Keratinocyte (primary cell): ENCODE results near the gene SPATA12. TPM values are rescaled to one million over a fixed set of nuclear protein-coding genes. Genes with fewer than 3 reads are reported as not detected.

Experiments
- DNase-seq: peaks from one replicate; pipeline ENCODE4 v3.0.0-alpha.2; 2011; ENCODE audit warnings: low read depth, missing footprints, low spot score
- FAIRE-seq: peaks from 2 replicates; lab custom pipeline; 2011; peaks lifted over from hg19 to GRCh38; lab: Jason Lieb, UNC
- H2AFZ ChIP-seq: 2 replicates; pipeline ENCODE4 v1.6.0; 2012; ENCODE audit warnings: low read length, control low read depth, inconsistent platforms; ENCODE audit not compliant: control insufficient read depth
- H3K27ac ChIP-seq: 2 replicates; pipeline ENCODE4 v1.5.1; 2011; ENCODE audit warnings: low read length; ENCODE audit not compliant: control insufficient read depth, insufficient read depth
- H3K27me3 ChIP-seq: 3 replicates; pipeline ENCODE4 v1.6.0; 2011; ENCODE audit warnings: low read length; ENCODE audit not compliant: control insufficient read depth, insufficient read depth; ENCODE audit errors: extremely low read depth
- H3K36me3 ChIP-seq, 2 experiments: 2 replicates in 1 of 2; 3 replicates in 1 of 2; pipeline ENCODE4 v1.5.1; 2011; ENCODE audit warnings: low read length in 2 of 2, mild to moderate bottlenecking in 1 of 2; ENCODE audit not compliant: control insufficient read depth in 2 of 2, insufficient read depth in 2 of 2; ENCODE audit errors: extremely low read depth in 1 of 2
- H3K4me1 ChIP-seq: 3 replicates; pipeline ENCODE4 v1.5.1; 2011; ENCODE audit warnings: low read length; ENCODE audit not compliant: control insufficient read depth, insufficient read depth; ENCODE audit errors: extremely low read depth
- H3K4me2 ChIP-seq: 3 replicates; pipeline ENCODE4 v1.6.0; 2011; ENCODE audit warnings: low read depth, low read length; ENCODE audit not compliant: control insufficient read depth, insufficient read depth; ENCODE audit errors: extremely low read depth
- H3K4me3 ChIP-seq, 3 experiments: fragments of 200-600 bp in 1 of 3; sonication (generic) in 1 of 3; 2 replicates in 2 of 3; 3 replicates in 1 of 3; pipeline ENCODE4 v1.5.1; 2011 to 2016; ENCODE audit warnings: low read length in 3 of 3, mild to moderate bottlenecking in 3 of 3, control low read depth in 2 of 3, inconsistent platforms in 1 of 3, low read depth in 1 of 3, mixed read lengths in 1 of 3, mixed run types in 1 of 3, moderate library complexity in 1 of 3; ENCODE audit not compliant: control insufficient read depth in 2 of 3, insufficient read depth in 2 of 3; ENCODE audit errors: extremely low read depth in 1 of 3
- H3K79me2 ChIP-seq: 2 replicates; pipeline ENCODE4 v1.6.0; 2012; ENCODE audit warnings: low read length; ENCODE audit not compliant: control insufficient read depth, insufficient read depth
- H3K9ac ChIP-seq: 3 replicates; pipeline ENCODE4 v1.6.0; 2011; ENCODE audit warnings: low read length; ENCODE audit not compliant: control insufficient read depth, insufficient read depth; ENCODE audit errors: extremely low read depth
- H3K9me1 ChIP-seq: 3 replicates; pipeline ENCODE4 v1.6.0; 2011; ENCODE audit warnings: low read length; ENCODE audit not compliant: control insufficient read depth, insufficient read depth; ENCODE audit errors: extremely low read depth
- H3K9me3 ChIP-seq: 2 replicates; pipeline ENCODE4 v1.5.1; 2012; ENCODE audit warnings: low read depth, low read length; ENCODE audit not compliant: control insufficient read depth
- H4K20me1 ChIP-seq: 3 replicates; pipeline ENCODE4 v1.6.0; 2011; ENCODE audit warnings: low read length; ENCODE audit not compliant: control insufficient read depth, insufficient read depth; ENCODE audit errors: extremely low read depth
- EZH2 ChIP-seq: IDR thresholded peaks from one replicate; pipeline ENCODE4 v1.6.1; 2012; ENCODE audit warnings: inconsistent platforms, mild to moderate bottlenecking, low read length, moderate library complexity
- dilution Hi-C: fragments of 300-500 bp; cut with MboI; formaldehyde crosslinking; loops from one replicate; pipeline ENCODE4 v1.7.0; 2020; ENCODE audit warnings: low sequenced_read_pairs; ENCODE audit not compliant: extremely low pct_ligation_motif_present
- polyA plus RNA-seq, 5 experiments: library from polyadenylated mRNA; depleted of rRNA in 3 of 5; stranded (reverse) in 3 of 5; stranded (forward) in 1 of 5; unstranded in 1 of 5; fragments of >200 nt; gene quantifications; 1 replicate in 1 of 5; 2 replicates in 3 of 5; 3 replicates in 1 of 5; pipeline versions ENCODE4 v1.2.1 to v1.2.3, GENCODE V29; 2011 to 2012; ENCODE audit warnings: missing spikeins in 2 of 5, low read depth in 1 of 5, low replicate concordance in 1 of 5
- TF ChIP-seq, protein P1 (sequence below), 3 experiments: IDR thresholded peaks in 1 of 3; conservative IDR thresholded peaks in 1 of 3; optimal IDR thresholded peaks in 1 of 3; 2 replicates in 2 of 3; 3 replicates in 1 of 3; pipeline versions ENCODE3 to v1.5.1; 2011; ENCODE audit warnings: low read length in 3 of 3, mild to moderate bottlenecking in 3 of 3, moderate library complexity in 2 of 3, control low read depth in 1 of 3, inconsistent platforms in 1 of 3; ENCODE audit not compliant: insufficient read depth in 2 of 3; ENCODE audit errors: extremely low read depth in 1 of 3

SPATA12 gene
- polyA plus RNA-seq, 1 donor (not counting 4 experiments of a cell fraction or from before 2014, with no cell fraction given): 0.08 TPM

DNA sequence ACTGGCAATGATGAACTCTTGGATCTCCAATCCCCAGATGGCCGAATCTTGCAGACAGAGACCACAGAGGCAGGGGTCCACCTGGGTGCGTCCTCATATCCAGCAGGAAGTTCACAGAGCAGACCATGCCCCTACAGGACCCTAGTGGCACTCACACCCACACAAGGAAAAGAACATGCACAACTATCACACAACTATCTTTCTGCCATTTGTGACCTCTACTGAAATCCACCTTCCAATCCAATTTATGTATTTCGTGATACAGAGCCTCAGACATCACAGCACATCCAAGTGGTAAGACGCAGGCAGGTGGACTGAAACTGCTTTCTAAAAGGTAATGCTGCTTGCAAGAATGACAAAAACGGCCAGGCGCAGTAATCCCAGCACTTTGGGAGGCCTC lies 44.6 kb upstream of the SPATA12 start:
- no peak overlapping the region for H3K4me2 ChIP-seq
- H3K9me1 ChIP-seq: no peaks in the 10 kb centered on the region
- no peak overlapping the region for H2AFZ ChIP-seq
- H4K20me1 ChIP-seq: no peaks in the 10 kb centered on the region
- H3K79me2 ChIP-seq: no peaks in the 10 kb centered on the region
- no peak for TF ChIP-seq EZH2
- TF ChIP-seq, protein P1, sequence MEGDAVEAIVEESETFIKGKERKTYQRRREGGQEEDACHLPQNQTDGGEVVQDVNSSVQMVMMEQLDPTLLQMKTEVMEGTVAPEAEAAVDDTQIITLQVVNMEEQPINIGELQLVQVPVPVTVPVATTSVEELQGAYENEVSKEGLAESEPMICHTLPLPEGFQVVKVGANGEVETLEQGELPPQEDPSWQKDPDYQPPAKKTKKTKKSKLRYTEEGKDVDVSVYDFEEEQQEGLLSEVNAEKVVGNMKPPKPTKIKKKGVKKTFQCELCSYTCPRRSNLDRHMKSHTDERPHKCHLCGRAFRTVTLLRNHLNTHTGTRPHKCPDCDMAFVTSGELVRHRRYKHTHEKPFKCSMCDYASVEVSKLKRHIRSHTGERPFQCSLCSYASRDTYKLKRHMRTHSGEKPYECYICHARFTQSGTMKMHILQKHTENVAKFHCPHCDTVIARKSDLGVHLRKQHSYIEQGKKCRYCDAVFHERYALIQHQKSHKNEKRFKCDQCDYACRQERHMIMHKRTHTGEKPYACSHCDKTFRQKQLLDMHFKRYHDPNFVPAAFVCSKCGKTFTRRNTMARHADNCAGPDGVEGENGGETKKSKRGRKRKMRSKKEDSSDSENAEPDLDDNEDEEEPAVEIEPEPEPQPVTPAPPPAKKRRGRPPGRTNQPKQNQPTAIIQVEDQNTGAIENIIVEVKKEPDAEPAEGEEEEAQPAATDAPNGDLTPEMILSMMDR (optimal IDR thresholded peaks at IDR 0.05 in 1 of 3, IDR thresholded peaks at IDR 0.05 in 1 of 3, conservative IDR thresholded peaks at IDR 0.05 in 1 of 3; ENCODE audit: extremely low read depth in 1 of 3, insufficient read depth in 2 of 3, low read length in 3 of 3): no peak
- H3K4me1 ChIP-seq: peaks cover 22% of the 10 kb centered on the region
- H3K27me3 ChIP-seq: no peaks in the 10 kb centered on the region
- DNase-seq: no peak
- no peaks in the 10 kb centered on the region for H3K9me3 ChIP-seq
- dilution Hi-C loops: no loop called here
- H3K27ac ChIP-seq: no peak overlapping the region
- no peak for FAIRE-seq
- H3K9ac ChIP-seq: no peak overlapping the region
- H3K36me3 ChIP-seq: no peaks in the 10 kb centered on the region
- H3K4me3 ChIP-seq: no peak overlapping the region

DNA sequence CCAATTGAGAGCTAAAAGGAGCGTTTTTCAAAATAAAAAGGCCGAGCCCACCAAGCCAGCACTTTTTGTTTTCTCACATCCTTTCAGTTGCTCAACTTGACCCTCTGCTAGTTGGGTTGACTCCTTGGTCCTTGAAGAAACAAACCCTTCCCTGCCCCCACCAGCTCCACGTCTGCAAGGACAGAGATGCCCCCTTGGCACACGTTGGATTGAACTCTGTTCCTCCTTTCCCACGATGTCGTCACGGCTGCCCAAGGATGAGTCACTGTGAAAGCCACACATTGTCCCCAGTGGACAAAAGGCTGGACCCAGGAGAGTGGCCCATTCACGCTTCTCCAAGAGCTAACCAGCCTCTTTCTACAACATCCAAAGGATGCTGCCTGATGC lies 43.0 kb upstream of the SPATA12 start:
- FAIRE-seq: no peak

More for the DNA sequence above, 43.0 kb upstream of the SPATA12 start:
- Histone ChIP-seq H3K4me1 (peaks cover 21% of the 10 kb centered on the region), H3K4me2 (peak overlapping the region; percentile 37), H3K9me1 (no peaks in the 10 kb centered on the region), H3K9me3 (no peaks in the 10 kb centered on the region), H3K36me3 (no peaks in the 10 kb centered on the region), H3K27ac (no peak overlapping the region), H3K4me3 (no peak overlapping the region), H2AFZ (no peak overlapping the region), H3K79me2 (no peaks in the 10 kb centered on the region), H3K27me3 (no peaks in the 10 kb centered on the region), H3K9ac (no peak overlapping the region), H4K20me1 (no peaks in the 10 kb centered on the region)
- DNase-seq: no peak
- TF ChIP-seq, protein P1 (optimal IDR thresholded peaks at IDR 0.05 in 1 of 3, IDR thresholded peaks at IDR 0.05 in 1 of 3, conservative IDR thresholded peaks at IDR 0.05 in 1 of 3; ENCODE audit: extremely low read depth in 1 of 3, insufficient read depth in 2 of 3, low read length in 3 of 3): no peak
- TF ChIP-seq EZH2: no peak
- dilution Hi-C loops: no loop called here
